HG03432 (cell line): ENCODE results near the gene MLKL.
"Not testable (repeated sequence)": the region's sequence is repeated elsewhere in the genome, so short reads cannot be mapped to it uniquely, and the experiment has no call there.

ENCODE experiments used
- ATAC-seq: cut with Tn5 transposase; IDR thresholded peaks from one replicate; pipeline ENCODE4 v1.9.1; 2021; ENCODE audit warnings: mild to moderate bottlenecking, moderate library complexity; ENCODE audit not compliant: unreplicated experiment

Gene MLKL

DNA sequence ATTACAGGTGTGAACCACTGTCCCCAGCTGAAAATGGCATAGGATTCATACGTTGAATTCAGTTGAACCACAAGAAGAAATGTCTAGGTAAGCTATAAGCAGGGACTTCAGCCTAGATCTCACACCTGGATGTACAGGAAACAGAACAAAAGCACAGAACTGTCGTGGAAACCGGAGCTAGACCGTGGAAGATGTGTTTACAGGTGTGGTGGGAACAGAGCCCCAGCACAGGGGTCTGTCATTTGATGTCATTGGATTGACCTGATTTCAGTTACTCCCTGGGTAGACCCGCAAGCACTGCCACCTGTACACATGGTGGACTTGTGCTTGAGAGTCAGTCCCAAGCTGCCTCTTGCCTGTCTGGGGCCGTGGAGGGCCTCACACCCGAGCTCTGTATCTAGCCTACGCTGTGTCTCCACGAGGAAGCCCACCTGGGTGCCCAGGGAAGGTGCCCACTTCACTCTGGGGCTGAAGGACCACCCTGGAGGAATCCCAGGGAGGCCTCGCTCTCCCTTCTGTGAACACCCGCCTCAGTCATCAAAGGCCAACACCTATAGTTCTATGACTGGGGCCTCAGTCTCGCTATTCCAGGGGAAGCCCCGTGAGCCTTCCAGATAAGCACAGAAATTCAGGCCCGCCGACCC lies 32.2 kb upstream of the MLKL start:
- ATAC-seq: no peak

DNA sequence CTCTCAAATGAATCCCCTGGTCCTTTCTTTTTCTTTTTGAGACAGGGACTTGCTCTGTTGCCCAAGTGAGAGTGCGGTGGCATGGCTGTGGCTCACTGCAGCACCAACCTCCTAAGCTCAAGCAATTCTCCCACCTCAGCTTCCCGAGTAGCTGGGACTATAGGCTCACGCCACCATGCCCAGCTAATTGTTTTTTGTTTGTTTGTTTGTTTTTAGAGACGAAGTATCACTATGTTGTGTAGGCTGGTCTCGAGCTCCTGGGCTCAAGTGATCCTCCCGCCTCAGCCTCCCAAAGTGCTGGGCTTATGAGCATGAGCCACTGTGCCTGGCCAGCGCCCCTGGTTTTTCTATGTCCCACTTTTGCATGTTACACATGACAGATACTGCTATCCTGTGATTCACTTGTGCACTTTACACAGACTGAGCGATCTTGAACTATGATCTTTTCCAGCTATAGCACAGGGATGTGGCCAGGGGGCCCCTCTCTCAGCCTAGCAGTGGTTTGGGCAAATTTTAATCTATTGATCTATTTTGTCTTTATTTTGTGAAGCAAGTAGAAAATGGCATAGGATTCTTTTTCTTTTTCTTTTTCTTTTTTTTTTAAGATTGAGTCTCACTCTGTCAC lies 31.3 kb upstream of the MLKL start:
- ATAC-seq: no peak

DNA sequence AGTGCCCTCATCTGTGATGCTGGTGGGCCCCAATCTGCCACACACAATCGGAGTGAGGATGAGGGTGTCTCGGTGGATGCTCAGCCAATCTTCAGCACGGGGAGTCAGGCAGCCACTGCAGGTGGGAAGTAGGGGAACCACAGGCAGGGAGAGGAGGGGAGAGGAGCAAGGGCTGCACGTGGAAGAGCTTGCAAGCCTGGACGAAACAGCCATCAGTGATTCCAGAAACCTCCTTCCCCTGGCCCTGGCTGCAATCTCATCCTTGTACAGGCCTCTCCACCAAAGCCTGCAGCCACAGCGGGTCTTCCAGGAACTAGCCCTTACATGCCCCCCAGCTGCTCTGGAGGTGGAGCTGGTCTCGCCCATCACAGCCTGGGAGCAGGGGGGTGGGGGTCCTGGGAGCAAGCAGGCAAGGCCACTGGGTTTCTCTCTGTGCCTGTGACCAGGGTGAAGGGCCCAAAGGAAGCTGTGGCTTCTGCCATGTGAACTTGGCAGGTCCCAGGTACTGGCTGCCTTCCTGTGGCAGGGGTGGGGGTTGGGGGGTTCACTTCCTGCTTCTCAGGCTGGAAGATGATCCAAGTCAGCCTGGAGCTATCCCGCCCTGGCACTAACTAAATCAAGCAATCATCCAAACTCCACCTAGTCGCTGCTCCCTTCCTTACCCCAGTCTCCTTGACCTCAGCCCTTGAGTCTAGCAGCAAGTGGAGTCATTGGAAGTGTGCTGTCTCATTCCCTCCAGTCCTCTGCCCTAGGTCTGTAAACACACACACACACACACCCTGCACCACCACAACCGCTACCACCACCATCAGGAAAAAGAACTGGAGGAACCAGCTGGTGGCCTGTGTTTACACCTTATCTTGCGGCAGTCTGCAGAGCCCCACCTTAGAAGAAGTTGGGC lies 29.4 kb upstream of the MLKL start:
- no peak for ATAC-seq

DNA sequence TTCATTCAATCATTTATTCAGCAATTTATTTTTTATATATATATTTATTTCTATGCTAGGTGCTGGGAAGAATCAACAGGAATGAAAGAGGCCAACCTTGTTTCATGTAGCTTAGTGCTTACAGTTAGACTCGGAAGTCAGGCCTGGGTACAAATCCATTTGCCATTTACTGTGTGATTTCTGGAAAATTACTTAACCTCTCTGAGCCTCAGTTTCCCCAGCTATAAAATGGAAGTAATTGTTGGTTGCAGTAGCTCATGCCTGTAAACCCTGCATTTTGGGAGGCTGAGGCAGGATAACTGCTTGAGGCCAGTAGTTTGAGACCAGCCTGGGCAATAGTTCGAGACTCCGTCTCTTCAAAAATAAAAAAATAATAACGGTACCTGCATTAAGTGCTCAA lies 27.2 kb upstream of the MLKL start:
- no peak for ATAC-seq

DNA sequence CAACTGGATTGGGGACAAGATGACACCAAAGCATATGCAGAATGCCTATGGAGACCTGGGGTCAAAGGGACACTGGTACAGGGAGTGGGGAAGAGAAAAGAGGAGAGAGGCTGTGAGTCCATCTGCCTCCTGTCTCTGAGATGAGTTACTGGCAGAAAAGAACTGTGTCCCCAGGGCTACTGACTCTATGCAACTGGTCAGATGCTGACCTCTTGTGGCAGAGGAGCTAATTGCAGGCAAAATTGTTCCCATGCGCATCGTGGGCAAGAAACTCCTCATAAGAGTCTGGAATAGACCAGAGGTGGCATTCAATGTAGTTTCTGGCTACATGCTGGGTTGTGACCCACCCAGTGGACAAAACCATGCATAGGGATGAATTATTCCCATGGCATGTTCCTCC lies 26.1 kb upstream of the MLKL start:
- ATAC-seq: no peak

DNA sequence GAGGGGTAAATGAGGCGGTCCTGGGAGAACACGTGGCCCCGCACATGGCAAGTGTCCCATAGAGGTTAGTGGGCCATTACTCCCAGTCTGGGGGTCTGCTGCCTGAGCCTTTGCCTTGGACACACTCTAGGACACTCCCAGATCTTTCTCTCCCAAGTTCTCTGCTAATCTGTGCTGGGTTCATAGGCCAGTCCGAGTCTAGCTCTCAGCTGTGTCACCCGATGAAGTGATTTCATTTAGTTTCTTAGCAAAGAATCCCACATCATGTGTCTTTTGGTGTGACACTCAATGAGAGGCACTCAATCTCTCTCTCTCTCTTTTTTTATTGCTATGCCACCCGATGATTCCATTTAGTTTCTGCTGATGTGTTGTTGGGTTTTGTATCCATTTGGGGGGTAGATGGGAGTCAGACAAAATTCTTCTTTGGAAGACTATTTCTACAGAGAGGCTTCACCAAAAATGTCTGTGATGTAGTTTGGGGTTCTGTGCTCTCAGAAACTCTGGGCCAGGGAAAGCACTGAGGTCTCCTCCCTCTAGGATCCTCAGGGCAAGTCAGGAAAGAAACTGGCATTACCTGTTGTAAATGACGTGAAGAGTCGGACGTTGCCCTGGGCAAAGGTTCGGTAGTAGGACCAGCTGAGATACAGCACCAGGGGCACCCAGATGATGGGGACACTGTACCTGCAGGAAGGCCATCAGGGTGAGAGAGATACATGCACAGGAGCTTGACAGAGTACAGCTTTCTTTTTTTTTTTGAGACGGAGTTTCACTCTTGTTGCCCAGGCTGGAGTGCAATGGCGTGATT lies 25.2 kb upstream of the MLKL start:
- no peak for ATAC-seq

DNA sequence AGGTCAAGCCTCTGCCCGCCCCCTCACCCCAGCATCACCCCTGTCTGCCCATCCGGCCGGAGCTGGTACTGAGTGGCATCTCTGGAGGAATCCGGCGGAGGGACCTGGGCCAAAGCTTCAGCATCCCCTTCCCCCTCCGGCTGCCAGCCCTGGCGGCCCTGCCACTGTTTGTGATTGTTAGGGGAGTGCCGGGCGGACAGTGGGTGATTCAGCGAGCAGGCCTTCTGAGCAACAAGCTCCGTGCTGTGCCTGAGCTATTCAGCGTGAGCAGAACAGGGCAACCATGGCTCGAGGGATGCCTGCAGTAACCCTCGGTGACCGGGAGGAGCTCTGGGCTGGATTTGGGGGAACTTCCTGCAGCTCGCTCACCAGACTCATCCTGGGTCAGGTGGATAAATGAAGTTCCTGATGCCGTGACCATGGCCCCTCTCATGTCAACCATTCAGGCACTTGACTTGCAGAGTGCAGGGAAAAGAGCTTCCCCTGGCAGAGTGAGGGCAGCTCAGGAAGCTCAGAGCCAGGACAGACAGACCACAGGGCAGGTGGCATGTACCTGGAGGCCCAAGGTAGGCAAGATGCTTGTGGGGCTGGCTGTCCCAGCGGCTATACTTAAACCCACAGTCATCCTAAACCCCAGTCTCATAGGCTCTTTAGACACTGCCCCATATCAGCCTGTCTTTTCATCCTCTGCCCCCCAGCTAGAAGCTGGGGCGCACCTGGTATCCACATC lies 24.3 kb upstream of the MLKL start:
- no peak for ATAC-seq

DNA sequence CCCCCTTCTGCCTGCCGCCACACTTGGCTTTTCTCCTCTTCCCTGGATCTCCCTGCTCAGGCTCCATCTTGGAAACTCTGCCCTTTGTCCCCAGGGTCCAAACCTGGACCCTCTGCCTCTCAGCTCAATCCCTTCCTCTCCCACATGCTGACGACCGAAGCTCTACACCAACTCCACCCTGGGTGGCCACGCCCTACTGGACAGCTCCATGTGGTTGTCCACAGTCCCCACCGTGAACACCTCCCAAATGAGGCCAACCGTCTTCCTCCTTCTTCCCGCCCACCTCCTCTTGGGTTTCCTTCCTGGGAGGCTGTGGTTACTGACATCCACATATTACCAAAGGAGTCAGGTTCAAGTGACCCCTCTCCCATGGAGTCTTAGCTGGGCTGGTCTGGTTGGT lies 22.6 kb upstream of the MLKL start:
- no peak for ATAC-seq

DNA sequence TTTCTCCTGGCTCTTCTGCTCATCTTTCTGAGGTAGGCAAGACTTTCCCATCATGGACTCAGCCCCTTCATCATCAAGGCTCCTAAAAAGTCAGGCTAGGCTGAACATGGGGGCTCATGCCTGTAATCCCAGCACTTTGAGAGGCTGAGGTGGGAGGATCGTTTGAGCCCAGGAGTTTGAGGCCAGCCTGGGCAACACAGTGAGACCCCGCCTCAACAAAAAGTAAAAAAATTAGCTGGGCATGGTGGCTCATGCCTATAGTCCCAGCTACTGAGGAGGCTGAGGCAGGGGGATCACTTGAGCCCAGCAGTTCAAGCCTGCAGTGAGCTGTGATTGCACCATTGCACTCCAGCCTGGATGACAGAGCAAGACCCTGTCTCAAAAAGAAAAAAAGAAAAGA lies 21.5 kb upstream of the MLKL start:
- not testable (repeated sequence) for ATAC-seq

DNA sequence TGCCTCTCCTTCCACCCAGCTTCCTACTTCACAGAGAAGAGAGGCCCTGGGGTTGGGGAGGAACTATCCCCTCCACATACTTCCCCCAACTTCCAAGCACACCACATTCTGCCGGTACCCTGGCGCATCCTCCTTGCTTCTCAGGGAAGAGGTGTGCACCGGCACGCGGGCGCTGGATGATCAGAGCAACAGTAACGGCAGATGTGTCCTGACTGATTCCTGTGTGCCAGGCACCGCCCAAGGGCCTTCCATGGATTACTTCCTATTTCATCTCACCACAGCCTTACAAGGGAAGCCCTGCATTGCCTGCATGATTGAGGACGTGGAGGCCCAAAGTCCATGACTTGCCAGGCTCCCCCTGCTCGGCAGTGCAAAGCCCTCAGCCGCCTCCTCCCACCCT lies 21.1 kb upstream of the MLKL start:
- ATAC-seq: no peak

DNA sequence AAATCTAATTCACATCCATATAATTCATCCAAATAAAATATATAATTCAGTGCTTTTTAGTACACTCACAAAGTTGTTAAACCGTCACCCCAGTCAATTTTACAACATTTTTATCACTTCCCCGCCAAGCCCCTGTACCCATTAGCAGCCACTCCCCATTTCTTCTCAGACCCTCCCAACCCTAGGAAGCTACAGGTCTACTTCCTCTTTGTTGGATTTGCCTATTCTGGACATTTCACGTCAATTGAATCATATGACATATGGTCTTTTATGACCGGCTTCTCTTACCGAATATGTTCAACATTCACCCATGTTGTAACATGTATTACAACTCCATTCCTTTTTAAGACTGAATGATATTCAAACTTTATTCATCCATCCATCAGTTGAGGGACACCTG lies 19.9 kb upstream of the MLKL start:
- no peak for ATAC-seq

DNA sequence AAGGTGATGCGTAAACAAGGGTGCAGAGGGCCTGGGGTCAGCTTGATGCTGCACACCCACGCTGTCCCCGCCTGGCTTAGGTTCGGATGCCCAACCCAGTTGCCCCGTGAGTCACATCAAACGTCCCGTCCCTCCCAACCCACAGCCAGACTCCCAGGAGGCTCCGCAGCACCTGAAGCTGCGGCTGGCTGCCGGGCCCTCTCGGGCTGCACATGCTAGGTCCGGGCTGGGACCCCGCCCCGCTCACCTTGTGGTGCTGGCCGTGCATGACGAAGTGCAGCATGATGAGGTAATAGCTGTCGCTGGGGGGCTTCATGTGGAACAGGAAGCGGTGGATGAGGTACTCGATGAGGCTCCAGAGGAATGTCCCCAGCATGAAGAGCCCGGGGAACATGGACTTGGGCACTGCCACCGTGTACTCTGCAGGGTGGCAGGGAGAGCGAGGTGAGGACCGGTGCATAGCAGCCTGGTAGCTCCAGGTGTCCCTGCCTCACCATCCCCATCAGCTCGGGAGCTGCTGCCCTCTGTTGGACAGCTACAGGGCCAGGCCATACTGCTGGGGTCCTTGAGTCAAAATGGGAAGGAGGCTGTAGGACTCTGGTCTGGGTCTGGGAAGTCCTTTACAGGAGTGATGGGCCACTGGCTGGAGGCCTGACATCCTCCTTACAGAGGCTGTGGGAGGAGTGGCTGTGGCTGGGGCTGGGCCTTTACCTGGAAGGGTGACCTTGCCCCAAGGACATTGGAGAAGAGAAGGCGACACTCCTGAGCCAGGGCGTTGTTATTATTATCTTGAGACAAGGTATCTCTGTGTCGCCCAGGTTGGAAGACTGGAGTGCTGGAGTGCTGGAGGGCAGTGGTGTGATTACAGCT lies 18.3 kb upstream of the MLKL start:
- no peak for ATAC-seq

DNA sequence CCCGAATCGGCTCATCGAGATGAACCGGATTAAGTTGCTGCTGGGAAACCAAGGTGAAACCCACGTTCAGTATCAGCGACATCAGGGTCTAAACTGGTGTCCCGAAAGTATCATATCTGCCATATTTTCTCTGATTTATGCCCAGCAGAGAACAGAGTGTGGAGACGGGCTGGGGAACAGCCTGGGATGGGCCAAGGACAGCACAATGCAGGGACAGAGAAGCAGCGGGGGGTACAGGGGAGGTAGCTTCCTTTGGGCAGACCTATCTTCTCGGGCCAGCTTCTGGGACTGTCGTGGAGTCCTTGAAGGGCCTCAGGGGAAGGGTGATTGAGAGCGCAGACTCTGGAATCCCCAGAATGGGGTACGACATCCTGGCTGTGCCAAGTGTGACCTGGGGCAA lies 17.5 kb upstream of the MLKL start:
- ATAC-seq: no peak

DNA sequence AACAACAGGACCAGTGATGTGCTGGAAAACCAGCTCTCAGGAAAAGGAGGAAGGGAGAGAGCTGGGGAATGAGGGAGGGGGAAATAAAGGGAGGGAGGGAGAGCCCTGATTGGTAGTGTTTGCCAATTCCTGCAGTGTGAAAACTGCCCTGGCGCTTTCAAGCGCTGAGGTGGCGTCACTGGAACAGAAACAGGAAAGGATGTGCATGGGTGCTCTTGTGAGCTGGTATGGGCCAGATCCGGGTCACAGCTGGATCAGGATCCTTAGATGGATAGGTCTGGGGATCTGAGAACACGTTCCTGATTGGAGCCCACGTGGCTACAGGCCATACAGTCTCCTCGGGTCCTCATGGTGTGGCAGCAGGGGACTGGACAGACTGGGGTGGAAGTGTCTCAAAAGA lies 16.7 kb upstream of the MLKL start:
- no peak for ATAC-seq

DNA sequence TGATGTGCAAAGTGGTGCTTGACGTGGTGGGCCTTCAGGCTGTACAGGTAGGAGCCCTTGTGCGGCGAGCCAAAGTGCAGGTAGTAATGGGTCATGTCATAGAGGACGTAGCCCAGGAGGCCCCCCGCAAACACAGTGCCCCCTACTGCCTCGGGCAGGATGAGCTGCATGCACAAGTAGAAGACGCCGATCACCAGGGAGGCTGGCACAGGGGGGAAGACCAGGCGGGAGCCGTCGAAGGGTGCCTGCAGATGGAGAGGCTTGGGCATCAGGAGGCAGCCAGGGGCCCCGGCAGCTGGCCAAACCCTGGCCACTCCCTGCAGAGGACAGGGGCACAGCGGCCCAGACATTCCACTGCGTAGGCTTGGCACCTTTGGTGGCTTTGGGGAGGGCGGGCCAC lies 15.7 kb upstream of the MLKL start:
- no peak for ATAC-seq

DNA sequence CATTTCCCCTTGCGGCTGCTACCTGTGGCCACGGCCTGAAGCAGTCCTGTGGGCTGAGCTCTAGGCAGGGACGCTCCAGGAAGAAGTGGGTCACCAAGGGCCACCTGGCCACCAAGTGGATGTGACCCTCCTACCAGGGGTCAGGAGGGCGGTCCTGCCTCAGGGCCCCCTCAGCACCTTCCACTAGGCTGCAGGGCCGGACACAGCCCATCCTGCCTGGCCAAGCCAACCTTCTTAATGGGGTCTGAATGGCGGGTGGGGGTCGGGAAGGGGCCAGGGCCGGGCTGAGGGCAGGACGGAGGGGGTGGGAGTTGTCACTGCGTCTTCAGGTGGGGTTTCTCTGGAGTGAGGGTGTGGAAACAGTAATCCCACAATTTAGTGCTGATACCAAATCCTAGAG lies 13.2 kb upstream of the MLKL start:
- ATAC-seq: no peak

DNA sequence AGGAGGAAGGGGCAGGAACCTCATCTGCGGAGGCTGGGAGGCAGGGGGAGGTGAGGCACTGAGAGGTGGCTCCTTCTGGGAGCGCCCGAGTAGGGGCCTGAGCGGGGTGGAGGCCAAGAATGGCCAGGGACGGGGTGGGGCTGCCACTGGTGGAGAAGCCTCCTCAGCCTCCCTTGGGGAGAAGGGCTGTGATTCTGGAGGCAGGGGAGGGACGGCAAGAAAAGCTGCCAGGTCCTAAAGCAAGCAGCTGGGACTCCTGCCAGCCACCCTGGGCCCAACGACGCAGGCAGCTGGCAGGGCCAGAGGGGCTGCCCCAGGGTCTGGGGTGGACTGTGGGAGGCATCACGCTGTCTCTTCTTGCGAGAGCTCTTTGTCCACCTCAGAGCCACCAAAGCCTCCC lies 12.7 kb upstream of the MLKL start:
- ATAC-seq: no peak

DNA sequence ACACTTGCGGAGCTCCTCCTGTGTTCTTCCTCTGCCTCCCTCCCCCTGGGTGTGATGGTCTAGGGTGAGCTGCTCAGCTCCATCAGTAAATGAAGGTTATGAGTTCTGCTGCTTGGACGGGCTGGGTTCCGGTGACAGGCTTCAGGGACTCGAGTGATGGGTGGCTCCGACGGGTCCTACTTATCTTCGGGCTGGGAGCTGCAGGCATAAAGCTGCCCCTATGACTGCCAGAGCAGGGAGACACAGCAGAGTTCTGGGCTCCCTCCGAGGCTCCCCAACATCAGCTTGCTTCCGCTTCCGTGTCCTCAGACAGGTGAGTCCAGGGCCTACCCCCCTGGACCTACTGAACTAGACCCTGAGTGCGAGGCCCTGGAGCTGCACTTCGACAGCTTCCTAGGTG lies 11.3 kb upstream of the MLKL start:
- no peak for ATAC-seq

DNA sequence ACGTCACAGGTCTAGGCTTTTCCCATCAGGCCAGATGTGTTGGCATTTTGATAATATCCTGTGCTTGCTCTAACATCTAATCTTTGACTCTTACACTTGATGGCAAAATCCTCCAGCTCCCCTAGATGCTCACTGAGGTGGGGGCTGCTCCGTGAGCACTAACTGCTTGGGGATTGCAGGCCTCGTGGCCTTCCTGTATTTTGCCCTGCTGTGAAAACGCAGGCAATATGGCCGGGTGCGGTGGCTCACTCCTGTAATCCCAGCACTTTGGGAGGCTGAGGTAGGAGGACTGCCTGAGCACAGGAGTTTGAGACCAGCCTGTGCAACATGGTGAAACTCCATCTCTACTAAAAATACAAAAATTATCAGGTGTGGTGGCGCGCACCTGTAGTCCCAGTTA lies 9.7 kb upstream of the MLKL start:
- no peak for ATAC-seq

DNA sequence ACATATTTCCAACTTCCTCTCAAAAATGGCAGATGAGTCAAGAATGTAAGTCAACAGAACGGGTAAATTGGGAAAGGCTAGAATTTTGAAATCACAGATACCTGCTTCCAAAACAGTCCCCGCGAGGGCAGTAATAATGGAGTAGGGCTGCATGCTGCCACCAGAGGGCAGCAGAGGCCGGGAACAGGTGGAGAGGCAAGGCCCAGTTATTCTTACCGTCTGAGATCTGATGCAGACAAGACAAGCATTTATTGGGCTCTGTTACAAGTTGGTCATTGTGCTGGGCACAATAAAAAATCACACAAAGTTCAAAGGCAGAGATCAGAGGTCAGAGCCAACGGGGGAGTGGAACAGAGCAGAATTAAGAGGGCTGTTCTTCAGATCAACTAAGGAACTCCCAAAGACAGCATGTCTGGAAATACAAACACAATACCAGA lies 8.8 kb upstream of the MLKL start:
- ATAC-seq: peak; percentile 81
